Mucosa of rectum (tissue), 2 donors: ENCODE results near the gene SORCS2.

Experiments
- H3K27ac ChIP-seq, 2 donors: one replicate each; pipeline ENCODE4 v1.7.0; 2013; ENCODE audit warnings: inconsistent platforms in 2 of 2, low read depth in 2 of 2, low read length in 2 of 2
- H3K27me3 ChIP-seq, 2 donors: one replicate each; pipeline ENCODE4 v1.7.0; 2013; ENCODE audit warnings: low read length in 2 of 2; ENCODE audit not compliant: control insufficient read depth in 2 of 2, insufficient read depth in 2 of 2
- H3K36me3 ChIP-seq, 2 donors: one replicate each; pipeline ENCODE4 v1.7.0; 2013; ENCODE audit warnings: low read length in 2 of 2; ENCODE audit not compliant: control insufficient read depth in 2 of 2, insufficient read depth in 2 of 2
- H3K4me1 ChIP-seq, 2 donors: one replicate each; pipeline ENCODE4 v1.7.0; 2013; ENCODE audit warnings: low read length in 2 of 2, mild to moderate bottlenecking in 1 of 2; ENCODE audit not compliant: control insufficient read depth in 2 of 2, insufficient read depth in 2 of 2
- H3K4me3 ChIP-seq, 2 donors: one replicate each; pipeline ENCODE4 v1.7.0; 2013; ENCODE audit warnings: low read length in 2 of 2
- H3K9ac ChIP-seq, 2 donors: one replicate each; pipeline ENCODE4 v1.7.0; 2013; ENCODE audit warnings: low read length in 2 of 2, low read depth in 1 of 2, mild to moderate bottlenecking in 1 of 2
- H3K9me3 ChIP-seq, 2 donors: one replicate each; pipeline ENCODE4 v1.7.0; 2013; ENCODE audit warnings: low read length in 2 of 2; ENCODE audit not compliant: control insufficient read depth in 2 of 2
- donor health status: healthy.
- donor health status: Normal muscosa, but diverticular disease.

The SORCS2 gene

DNA sequence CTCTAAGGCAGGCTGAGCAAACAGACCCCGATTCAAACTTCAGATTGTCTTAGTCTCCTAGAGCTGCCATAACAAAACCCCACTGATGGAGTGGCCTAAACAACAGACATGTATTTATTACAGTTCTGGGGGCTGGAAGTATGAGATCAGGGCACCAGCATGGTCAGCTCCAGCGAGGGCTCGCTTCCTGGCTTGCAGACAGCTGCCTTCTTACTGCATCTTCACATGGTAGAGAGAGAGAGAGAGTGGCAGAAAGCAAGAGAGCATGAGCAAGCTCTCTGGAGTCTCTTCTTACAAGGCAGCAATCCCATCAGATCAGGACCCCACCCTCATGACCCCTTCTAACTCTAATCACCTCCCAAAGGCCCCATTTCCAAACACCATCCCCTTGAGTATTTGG, 22.3 kb upstream of the SORCS2 start:
- H3K9ac ChIP-seq: no peak overlapping the region
- H3K27me3 ChIP-seq: no peaks in the 10 kb centered on the region
- H3K9me3 ChIP-seq: no peaks in the 10 kb centered on the region

GRCh38 chr4:7171191-7171900, 21.0 kb upstream of the SORCS2 start:
- Histone ChIP-seq H3K9ac (no peak overlapping the region), H3K27me3 (no peaks in the 10 kb centered on the region), H3K4me3 (no peak overlapping the region), H3K27ac (no peak overlapping the region), H3K36me3 (no peaks in the 10 kb centered on the region), H3K9me3 (no peaks in the 10 kb centered on the region), H3K4me1 (peaks cover 7 to 10% of the 10 kb centered on the region in 2 donors)

More for the DNA sequence above, 22.3 kb upstream of the SORCS2 start:
- Histone ChIP-seq H3K4me1 (peaks cover 7 to 10% of the 10 kb centered on the region in 2 donors), H3K36me3 (no peaks in the 10 kb centered on the region), H3K27ac (no peak overlapping the region), H3K4me3 (no peak overlapping the region)

DNA sequence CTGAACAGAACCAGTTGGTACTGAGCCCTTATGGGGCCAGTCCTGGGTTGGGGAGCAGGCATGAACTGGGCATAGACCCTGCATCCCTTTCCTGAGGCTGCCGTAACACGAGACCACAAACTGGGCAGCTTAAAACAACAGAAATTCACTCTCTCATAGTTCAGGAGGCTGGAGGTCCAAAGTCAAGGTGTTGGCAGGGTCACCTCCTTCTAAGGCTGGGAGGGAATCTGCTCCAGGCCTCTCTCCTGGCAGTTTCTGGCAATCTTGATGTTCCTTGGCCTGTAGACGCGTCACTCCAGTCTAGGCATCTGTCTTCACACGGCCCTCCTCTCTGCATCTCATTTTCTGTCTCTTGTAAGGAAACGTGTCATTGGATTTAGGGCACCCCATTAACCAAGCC, 19.8 kb upstream of the SORCS2 start:
- H3K4me1 ChIP-seq: peaks cover 0 to 2% of the 10 kb centered on the region in 2 donors
- no peaks in the 10 kb centered on the region for H3K27me3 ChIP-seq
- no peak overlapping the region for H3K4me3 ChIP-seq
- H3K36me3 ChIP-seq: no peaks in the 10 kb centered on the region
- no peak overlapping the region for H3K27ac ChIP-seq
- no peaks in the 10 kb centered on the region for H3K9me3 ChIP-seq
- no peak overlapping the region for H3K9ac ChIP-seq

GRCh38 chr4:7172946-7173345, 19.4 kb upstream of the SORCS2 start:
- Histone ChIP-seq H3K4me3 (no peak overlapping the region), H3K27ac (no peak overlapping the region), H3K36me3 (no peaks in the 10 kb centered on the region), H3K4me1 (peaks cover 0 to 2% of the 10 kb centered on the region in 2 donors), H3K9ac (no peak overlapping the region), H3K9me3 (no peaks in the 10 kb centered on the region), H3K27me3 (no peaks in the 10 kb centered on the region)

GRCh38 chr4:7173841-7174449, 18.4 kb upstream of the SORCS2 start:
- Histone ChIP-seq H3K9ac (no peak overlapping the region), H3K4me1 (no peaks in the 10 kb centered on the region), H3K27me3 (no peaks in the 10 kb centered on the region), H3K9me3 (peaks cover 0 to under 1% of the 10 kb centered on the region in 2 donors), H3K4me3 (no peak overlapping the region), H3K36me3 (no peaks in the 10 kb centered on the region), H3K27ac (no peak overlapping the region)

DNA sequence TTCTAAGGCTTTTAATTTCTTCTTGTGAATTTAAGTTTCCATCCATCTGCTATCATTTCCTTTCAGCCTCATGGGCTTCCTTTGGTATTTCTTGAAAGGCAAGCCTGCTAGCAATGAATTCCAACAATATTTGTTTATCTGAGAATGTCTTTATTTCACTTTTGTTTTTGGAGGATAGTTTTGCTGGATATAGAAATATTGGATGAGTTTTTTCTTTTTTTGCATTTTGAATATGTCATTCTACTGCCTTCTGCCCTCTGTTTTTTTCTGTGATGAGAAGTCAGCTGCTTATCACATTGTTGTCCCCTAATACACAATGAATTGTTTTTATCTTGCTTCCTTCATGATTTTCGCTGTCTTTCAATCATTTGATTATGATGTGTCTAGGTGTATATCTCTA, 13.2 kb upstream of the SORCS2 start:
- Histone ChIP-seq H3K9ac (no peak overlapping the region), H3K4me1 (no peaks in the 10 kb centered on the region), H3K27me3 (no peaks in the 10 kb centered on the region), H3K9me3 (peaks cover 0 to 2% of the 10 kb centered on the region in 2 donors), H3K36me3 (no peaks in the 10 kb centered on the region), H3K4me3 (no peak overlapping the region), H3K27ac (no peak overlapping the region)

- no peak overlapping the region for H3K27ac ChIP-seq
- no peaks in the 10 kb centered on the region for H3K36me3 ChIP-seq
- H3K27me3 ChIP-seq: no peaks in the 10 kb centered on the region
- H3K4me3 ChIP-seq: no peak overlapping the region
- H3K4me1 ChIP-seq: no peaks in the 10 kb centered on the region
- no peak overlapping the region for H3K9ac ChIP-seq
- H3K9me3 ChIP-seq: peaks cover 0 to 2% of the 10 kb centered on the region in 2 donors
Measured at GRCh38 chr4:7180938-7181337, 11.4 kb upstream of the SORCS2 start.

DNA sequence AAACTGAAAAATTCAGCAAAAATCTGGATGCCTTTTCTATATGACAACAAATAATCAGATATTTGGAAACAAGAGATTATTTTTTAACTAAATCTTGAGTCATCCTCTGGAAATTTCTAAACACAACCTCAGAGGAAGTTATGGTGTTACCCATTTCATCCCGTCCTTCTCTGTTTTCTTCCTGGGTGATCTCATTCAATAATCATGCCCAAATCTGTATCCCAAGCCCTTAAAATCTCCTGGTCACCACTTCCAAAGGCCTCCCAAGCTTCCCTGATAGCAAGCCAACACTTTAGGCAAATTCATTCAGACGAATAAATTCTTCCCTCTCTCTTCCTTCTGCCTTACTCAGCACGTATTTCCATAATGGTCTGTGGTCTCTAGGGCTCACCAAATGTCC, 9.7 kb upstream of the SORCS2 start:
- Histone ChIP-seq H3K36me3 (no peaks in the 10 kb centered on the region), H3K27ac (no peak overlapping the region), H3K9ac (no peak overlapping the region)

GRCh38 chr4:7183161-7183560, 9.2 kb upstream of the SORCS2 start:
- H3K4me1 ChIP-seq: no peaks in the 10 kb centered on the region

More for the DNA sequence above, 9.7 kb upstream of the SORCS2 start:
- H3K9me3 ChIP-seq: peaks cover 0 to 2% of the 10 kb centered on the region in 2 donors
- H3K4me3 ChIP-seq: no peak overlapping the region
- peaks cover 1 to 6% of the 10 kb centered on the region in 2 donors for H3K27me3 ChIP-seq
- H3K4me1 ChIP-seq: no peaks in the 10 kb centered on the region

GRCh38 chr4:7183780-7184460, 8.4 kb upstream of the SORCS2 start:
- H3K4me1 ChIP-seq: no peaks in the 10 kb centered on the region
- H3K9ac ChIP-seq: no peak overlapping the region
- no peak overlapping the region for H3K27ac ChIP-seq
- no peaks in the 10 kb centered on the region for H3K36me3 ChIP-seq
- H3K9me3 ChIP-seq: peaks cover 0 to 2% of the 10 kb centered on the region in 2 donors
- H3K27me3 ChIP-seq: peaks cover 6 to 8% of the 10 kb centered on the region in 2 donors
- no peak overlapping the region for H3K4me3 ChIP-seq

More at GRCh38 chr4:7183161-7183560, 9.2 kb upstream of the SORCS2 start:
- Histone ChIP-seq H3K36me3 (no peaks in the 10 kb centered on the region), H3K4me3 (no peak overlapping the region), H3K27ac (no peak overlapping the region), H3K9me3 (peaks cover 0 to 2% of the 10 kb centered on the region in 2 donors), H3K9ac (no peak overlapping the region), H3K27me3 (peaks cover 1 to 6% of the 10 kb centered on the region in 2 donors)
